Testis (tissue), 3 donors: ENCODE results near the gene ATRNL1. TPM values are rescaled to one million over a fixed set of nuclear protein-coding genes. Genes with fewer than 3 reads are reported as not detected.

Experiments used
- DNase-seq: peaks from one replicate; pipeline ENCODE4 v3.0.0-alpha.2; 2019
- H3K27ac ChIP-seq, 2 donors: fragments of 200-600 bp; sonication (generic); one replicate each; pipeline ENCODE4 v1.5.1; 2019
- H3K27me3 ChIP-seq: fragments of 200-600 bp; sonication (generic); one replicate; pipeline ENCODE4 v1.5.1; 2019
- H3K36me3 ChIP-seq: fragments of 200-600 bp; sonication (generic); one replicate; pipeline ENCODE4 v1.5.1; 2017; ENCODE audit warnings: low read depth; ENCODE audit errors: missing control alignments
- H3K4me1 ChIP-seq: fragments of 200-600 bp; sonication (generic); one replicate; pipeline ENCODE4 v1.5.1; 2019
- H3K4me3 ChIP-seq, 2 donors: fragments of 200-600 bp; sonication (generic); one replicate each; pipeline ENCODE4 v1.5.1; 2017 to 2019
- H3K9me3 ChIP-seq: fragments of 200-600 bp; sonication (generic); one replicate; pipeline ENCODE4 v1.5.1; 2017
- CTCF ChIP-seq, 3 experiments: fragments of 450-650 bp in 2 of 3; fragments of 200-600 bp in 1 of 3; sonication (generic) in 1 of 3; IDR thresholded peaks; one replicate each; pipeline ENCODE4 v1.5.1; 2016 to 2019; ENCODE audit warnings: antibody characterized with exemption in 3 of 3, mild to moderate bottlenecking in 2 of 3, moderate library complexity in 1 of 3
- POLR2A ChIP-seq: fragments of 450-650 bp; IDR thresholded peaks from one replicate; pipeline ENCODE4 v1.6.1; 2017; ENCODE audit warnings: antibody characterized with exemption, mild to moderate bottlenecking, moderate library complexity
- WGBS, 2 donors: methylation state at CpG; one replicate each; pipeline ENCODE4 v1.1.5; 2018; 5-methylcytosine and 5-hydroxymethylcytosine counted together
- intact Hi-C: fragments of 100-400 bp; cut with DNase I; formaldehyde crosslinking; loops from one replicate; pipeline ENCODE4 v1.15.1; 2023; ENCODE audit warnings: low total_unique reads
- polyA plus RNA-seq: library from polyadenylated mRNA; stranded (reverse); fragments of 350-450 nt; fragmentation: Illumina TruSeq; extraction: RNeasy Lipid Tissue Mini Kit (QIAGEN cat#74804); gene quantifications from one replicate; pipeline ENCODE4 v1.2.3, GENCODE V29; 2014; ENCODE audit warnings: low read depth, low replicate concordance; ENCODE audit not compliant: insufficient read depth
- total RNA-seq, 2 donors: library from RNA; depleted of rRNA; stranded (reverse); fragments of >200 nt; gene quantifications; one replicate each; pipeline ENCODE4 v1.2.3, GENCODE V29; 2016

Gene ATRNL1
- total and polyA plus RNA-seq, 3 donors from 2014 or later = 32.4 to 61.3 (median 45.7) TPM

- no peaks in the 10 kb centered on the region for H3K4me1 ChIP-seq
- intact Hi-C loops = no loop called here
- H3K9me3 ChIP-seq = no peaks in the 10 kb centered on the region
- no peak overlapping the region for H3K4me3 ChIP-seq
- H3K36me3 ChIP-seq = no peaks in the 10 kb centered on the region
- TF ChIP-seq POLR2A = no peak
- no peak for TF ChIP-seq CTCF (IDR thresholded peaks at IDR 0.05)
- H3K27me3 ChIP-seq = no peaks in the 10 kb centered on the region
- no peak for DNase-seq
- whole genome bisulfite sequencing, 2 donors = 86 to 92% methylated on average over 3 of the region's 3 CpGs
- H3K27ac ChIP-seq = no peak overlapping the region
These were observed 24.1 kb downstream of the ATRNL1 start for GRCh38 chr10:115117301-115117700.

- no peak for TF ChIP-seq CTCF (IDR thresholded peaks at IDR 0.05)
- no peak for TF ChIP-seq POLR2A
- WGBS, 2 donors = 46 to 83% methylated on average over 1 of the region's 1 CpG
These were observed 25.2 kb downstream of the ATRNL1 start for GRCh38 chr10:115118346-115118745.

GRCh38 chr10:115125505-115125904 lies 32.3 kb downstream of the ATRNL1 start:
- intact Hi-C loops = loop anchor here (10.0 kb wide), 1 partner anchor 251 kb away; no protein-coding TSS in a partner anchor
- Histone ChIP-seq H3K9me3 (no peaks in the 10 kb centered on the region), H3K27me3 (no peaks in the 10 kb centered on the region), H3K4me3 (no peak overlapping the region), H3K4me1 (no peaks in the 10 kb centered on the region), H3K36me3 (no peaks in the 10 kb centered on the region), H3K27ac (no peak overlapping the region)
- DNase-seq = no peak
- 74 to 86% methylated on average over 4 of the region's 4 CpGs for WGBS, 2 donors
- no peak for TF ChIP-seq CTCF (IDR thresholded peaks at IDR 0.05)
- TF ChIP-seq POLR2A = no peak

More at GRCh38 chr10:115118346-115118745, 25.2 kb downstream of the ATRNL1 start:
- Histone ChIP-seq H3K4me3 (no peak overlapping the region), H3K27ac (no peak overlapping the region), H3K9me3 (no peaks in the 10 kb centered on the region), H3K27me3 (no peaks in the 10 kb centered on the region), H3K36me3 (no peaks in the 10 kb centered on the region), H3K4me1 (no peaks in the 10 kb centered on the region)
- intact Hi-C loops = no loop called here
- DNase-seq = no peak

GRCh38 chr10:115129752-115130151 lies 36.6 kb downstream of the ATRNL1 start:
- Histone ChIP-seq H3K27me3 (no peaks in the 10 kb centered on the region), H3K27ac (no peak overlapping the region), H3K4me1 (no peaks in the 10 kb centered on the region), H3K4me3 (no peak overlapping the region), H3K9me3 (no peaks in the 10 kb centered on the region), H3K36me3 (no peaks in the 10 kb centered on the region)
- intact Hi-C loops = loop anchor here (10.0 kb wide), 1 partner anchor 255 kb away; no protein-coding TSS in a partner anchor
- no peak for DNase-seq
- no peak for TF ChIP-seq POLR2A
- peak in 1 of 3 experiments; percentile 17 for TF ChIP-seq CTCF (IDR thresholded peaks at IDR 0.05)

- Histone ChIP-seq H3K4me3 (no peak overlapping the region), H3K4me1 (no peaks in the 10 kb centered on the region), H3K27me3 (no peaks in the 10 kb centered on the region), H3K36me3 (no peaks in the 10 kb centered on the region), H3K9me3 (no peaks in the 10 kb centered on the region), H3K27ac (no peak overlapping the region)
- no peak for TF ChIP-seq POLR2A
- no peak for TF ChIP-seq CTCF (IDR thresholded peaks at IDR 0.05)
- no peak for DNase-seq
- intact Hi-C loops = no loop called here
These were observed 43.5 kb downstream of the ATRNL1 start for GRCh38 chr10:115136616-115137015.
